Glomerular visceral epithelial cell (primary cell): ENCODE data around the gene OR56A4.

Experiments
- DNase-seq: peaks from one replicate; pipeline ENCODE4 v3.0.0-alpha.2; 2016; ENCODE audit errors: extremely low spot score

Gene OR56A4

GRCh38 chr11:6006846-6007245, at the start of gene OR56A4:
Gene OR56A4, minus strand, starts transcription at chr11:6006946. Its CDS starts 3,954 bp downstream, at chr11:6002992.
- DNase-seq = no peak

GRCh38 chr11:6055569-6055968, 48.8 kb upstream of the OR56A4 start:
- no peak for DNase-seq

- DNase-seq = no peak
Measured at GRCh38 chr11:6052374-6052773, 45.6 kb upstream of the OR56A4 start.

GRCh38 chr11:6040874-6041273, 34.1 kb upstream of the OR56A4 start:
- no peak for DNase-seq

GRCh38 chr11:6030708-6031405, 24.1 kb upstream of the OR56A4 start, which contains the start of gene OR56A1:
Gene OR56A1, minus strand, starts transcription at chr11:6030758. Its CDS starts 3,066 bp downstream, at chr11:6027692.
- no peak for DNase-seq

GRCh38 chr11:6027501-6027900, 20.8 kb upstream of the OR56A4 start:
- no peak for DNase-seq

- DNase-seq = no peak
Measured at GRCh38 chr11:6025056-6025455, 18.3 kb upstream of the OR56A4 start.

- DNase-seq = peak; percentile 17
Measured at GRCh38 chr11:6022956-6023355, 16.2 kb upstream of the OR56A4 start.

GRCh38 chr11:6013042-6013441, 6.3 kb upstream of the OR56A4 start:
- no peak for DNase-seq

GRCh38 chr11:6012035-6012668, 5.4 kb upstream of the OR56A4 start:
- no peak for DNase-seq

- no peak for DNase-seq
Measured at GRCh38 chr11:6006395-6006794, 351 bp downstream of the OR56A4 start.

- DNase-seq = no peak
Measured at GRCh38 chr11:6002202-6002699, 4.5 kb downstream of the OR56A4 start.

GRCh38 chr11:5994791-5995190, 12.0 kb downstream of the OR56A4 start:
- DNase-seq = no peak

GRCh38 chr11:5992604-5993251, 14.0 kb downstream of the OR56A4 start:
- DNase-seq = peak; percentile 7

- no peak for DNase-seq
Measured at GRCh38 chr11:5992150-5992549, 14.6 kb downstream of the OR56A4 start.

GRCh38 chr11:5989203-5989602, 17.5 kb downstream of the OR56A4 start:
- DNase-seq = no peak

- no peak for DNase-seq
Measured at GRCh38 chr11:5986885-5987284, 19.9 kb downstream of the OR56A4 start, which contains the start of gene OR52L1. Gene OR52L1, minus strand, starts transcription at chr11:5986985. Its CDS starts 55 bp downstream, at chr11:5986930.

GRCh38 chr11:5983443-5983842, 23.3 kb downstream of the OR56A4 start:
- no peak for DNase-seq

- DNase-seq = no peak
Measured at GRCh38 chr11:5973530-5973929, 33.2 kb downstream of the OR56A4 start.

GRCh38 chr11:5968394-5968793, 38.4 kb downstream of the OR56A4 start, which contains the start of gene OR56A5:
Gene OR56A5, minus strand, starts transcription at chr11:5968494. Its CDS starts 0 bp downstream, at chr11:5968494.
- no peak for DNase-seq

- DNase-seq = no peak
Measured at GRCh38 chr11:5967708-5968107, 39.0 kb downstream of the OR56A4 start.

GRCh38 chr11:5966958-5967357, 39.8 kb downstream of the OR56A4 start:
- DNase-seq = no peak
